NCI-H2196 treated with DMSO at 0.1 percent for 48 hours (cell line): Measurements from ENCODE around the gene CMTM1.

ENCODE experiments used
- DNase-seq: peaks from one replicate; lab custom pipeline; 2025; ENCODE audit not compliant: unreplicated experiment; lab: John Stamatoyannopoulos, UW

The CMTM1 gene

GRCh38 chr16:66566051-66566901 is at the start of gene CMTM1:
CMTM1 (plus strand) TSS chr16:66566439; CDS start chr16:66566514, 75 bp downstream.
- DNase-seq, result no peak

GRCh38 chr16:66516509-66516807 is 49.8 kb upstream of the CMTM1 start:
- DNase-seq, result no peak

GRCh38 chr16:66516808-66517585 is 49.2 kb upstream of the CMTM1 start:
- peak; percentile 91 for DNase-seq

GRCh38 chr16:66517586-66518263 is 48.5 kb upstream of the CMTM1 start:
- DNase-seq, result no peak

GRCh38 chr16:66519482-66520373 is 46.5 kb upstream of the CMTM1 start:
- no peak for DNase-seq

- no peak for DNase-seq
Measured at GRCh38 chr16:66520406-66521170, 45.7 kb upstream of the CMTM1 start.

- no peak for DNase-seq
Measured at GRCh38 chr16:66521252-66521713, 45.0 kb upstream of the CMTM1 start.

- DNase-seq, result no peak
Measured at GRCh38 chr16:66521951-66522771, 44.1 kb upstream of the CMTM1 start.

- DNase-seq, result no peak
Measured at GRCh38 chr16:66522816-66523590, 43.2 kb upstream of the CMTM1 start.

GRCh38 chr16:66523861-66524354 is 42.3 kb upstream of the CMTM1 start:
- no peak for DNase-seq

GRCh38 chr16:66524601-66525164 is 41.6 kb upstream of the CMTM1 start:
- no peak for DNase-seq

- DNase-seq, result no peak
Measured at GRCh38 chr16:66525396-66526180, 40.7 kb upstream of the CMTM1 start.

- no peak for DNase-seq
Measured at GRCh38 chr16:66528294-66528693, 37.9 kb upstream of the CMTM1 start.

GRCh38 chr16:66529475-66529874 is 36.8 kb upstream of the CMTM1 start:
- no peak for DNase-seq

- DNase-seq, result no peak
Measured at GRCh38 chr16:66534376-66534799, 31.9 kb upstream of the CMTM1 start.

GRCh38 chr16:66536525-66536924 is 29.7 kb upstream of the CMTM1 start:
- DNase-seq, result no peak

- no peak for DNase-seq
Measured at GRCh38 chr16:66537236-66537635, 29.0 kb upstream of the CMTM1 start.
